H9 (cell line): ENCODE measurements around the gene GPLD1. TPM values are rescaled to one million over a fixed set of nuclear protein-coding genes. Genes with fewer than 3 reads are reported as not detected.

ENCODE experiments used
- DNase-seq: peaks from one replicate; pipeline ENCODE4 v3.0.0-alpha.2; 2017
- H2AFZ ChIP-seq: one replicate; pipeline ENCODE4 v1.6.1; 2013; ENCODE audit warnings: mild to moderate bottlenecking, low read length, control low read depth, moderate library complexity
- H2AK5ac ChIP-seq: 2 replicates; pipeline ENCODE4 v1.6.1; 2013; ENCODE audit warnings: low read length, control low read depth, mixed read lengths; ENCODE audit not compliant: insufficient read length
- H2BK120ac ChIP-seq: one replicate; pipeline ENCODE4 v1.6.1; 2013; ENCODE audit warnings: low read depth, mild to moderate bottlenecking, low read length, control low read depth, inconsistent platforms; ENCODE audit not compliant: poor library complexity, severe bottlenecking
- H2BK12ac ChIP-seq: 2 replicates; pipeline ENCODE4 v1.6.1; 2013; ENCODE audit warnings: low read length, control low read depth, mixed read lengths, low read depth; ENCODE audit not compliant: insufficient read length
- H2BK15ac ChIP-seq: 2 replicates; pipeline ENCODE4 v1.6.1; 2013; ENCODE audit warnings: low read depth, low read length, control low read depth
- H2BK20ac ChIP-seq: one replicate; pipeline ENCODE4 v1.6.1; 2013; ENCODE audit warnings: low read depth, mild to moderate bottlenecking, low read length, control low read depth, inconsistent platforms; ENCODE audit not compliant: poor library complexity, severe bottlenecking
- H2BK5ac ChIP-seq: 2 replicates; pipeline ENCODE4 v1.6.1; 2013; ENCODE audit warnings: low read length, control low read depth, mixed read lengths; ENCODE audit not compliant: insufficient read length
- H3K14ac ChIP-seq: 2 replicates; pipeline ENCODE4 v1.6.1; 2013; ENCODE audit warnings: low read length, control low read depth; ENCODE audit not compliant: insufficient read depth
- H3K18ac ChIP-seq: 2 replicates; pipeline ENCODE4 v1.6.1; 2013; ENCODE audit warnings: low read depth, mild to moderate bottlenecking, mixed read lengths, low read length, control low read depth; ENCODE audit not compliant: insufficient read length
- H3K23ac ChIP-seq: 2 replicates; pipeline ENCODE4 v1.6.1; 2013; ENCODE audit warnings: low read length, control low read depth, mixed read lengths, low read depth; ENCODE audit not compliant: insufficient read length
- H3K23me2 ChIP-seq: 2 replicates; pipeline ENCODE4 v1.6.1; 2013; ENCODE audit warnings: low read depth, mild to moderate bottlenecking, mixed read lengths, low read length, control low read depth; ENCODE audit not compliant: insufficient read length, poor library complexity, severe bottlenecking
- H3K27ac ChIP-seq: 2 replicates; pipeline ENCODE4 v1.5.1; 2013; ENCODE audit warnings: low read length, control low read depth, mixed read lengths, low read depth; ENCODE audit not compliant: insufficient read length
- H3K27me3 ChIP-seq: 2 replicates; pipeline ENCODE4 v1.6.1; 2013; ENCODE audit warnings: low read length, control low read depth, inconsistent platforms; ENCODE audit not compliant: insufficient read depth
- H3K4ac ChIP-seq: 2 replicates; pipeline ENCODE4 v1.6.1; 2013; ENCODE audit warnings: low read depth, mild to moderate bottlenecking, control low read depth, inconsistent platforms, low read length, moderate library complexity
- H3K4me1 ChIP-seq: 2 replicates; pipeline ENCODE4 v1.6.1; 2013; ENCODE audit warnings: low read length, control low read depth, inconsistent platforms; ENCODE audit not compliant: insufficient read depth
- H3K4me2 ChIP-seq: 2 replicates; pipeline ENCODE4 v1.6.1; 2013; ENCODE audit warnings: low read length, control low read depth, mixed read lengths; ENCODE audit not compliant: insufficient read length, insufficient read depth
- H3K56ac ChIP-seq: 2 replicates; pipeline ENCODE4 v1.6.1; 2013; ENCODE audit warnings: low read depth, mild to moderate bottlenecking, mixed read lengths, low read length, control low read depth; ENCODE audit not compliant: insufficient read length
- H3K79me1 ChIP-seq: 2 replicates; pipeline ENCODE4 v1.6.1; 2013; ENCODE audit warnings: low read depth, mild to moderate bottlenecking, moderate library complexity, low read length, control low read depth, inconsistent platforms; ENCODE audit not compliant: insufficient read depth, poor library complexity, severe bottlenecking
- H3K79me2 ChIP-seq: 2 replicates; pipeline ENCODE4 v1.6.1; 2013; ENCODE audit warnings: low read length, control low read depth, inconsistent platforms; ENCODE audit not compliant: insufficient read depth
- H3K9ac ChIP-seq: 2 replicates; pipeline ENCODE4 v1.6.1; 2013; ENCODE audit warnings: low read length, control low read depth, mixed read lengths; ENCODE audit not compliant: insufficient read length; ENCODE audit errors: extremely low read depth
- H3K9me3 ChIP-seq: one replicate; pipeline ENCODE4 v1.6.1; 2013; ENCODE audit warnings: low read depth, low read length, inconsistent platforms; ENCODE audit not compliant: control insufficient read depth
- H3T11ph ChIP-seq: one replicate; pipeline ENCODE4 v1.6.1; 2013; ENCODE audit warnings: mild to moderate bottlenecking, low read length, control low read depth, inconsistent platforms
- H4K20me1 ChIP-seq: one replicate; pipeline ENCODE4 v1.6.1; 2013; ENCODE audit not compliant: control insufficient read depth, insufficient read length, insufficient read depth
- H4K5ac ChIP-seq: 2 replicates; pipeline ENCODE4 v1.6.1; 2013; ENCODE audit warnings: low read depth, mild to moderate bottlenecking, mixed read lengths, low read length, control low read depth; ENCODE audit not compliant: insufficient read length
- H4K8ac ChIP-seq: replicated peaks from 2 replicates; pipeline ENCODE4 v1.6.1; 2013; ENCODE audit warnings: low read length, control low read depth, mixed read lengths, low read depth; ENCODE audit not compliant: insufficient read length
- H4K91ac ChIP-seq: 2 replicates; pipeline ENCODE4 v1.6.1; 2013; ENCODE audit warnings: low read depth, mild to moderate bottlenecking, moderate library complexity, mixed read lengths, low read length, control low read depth; ENCODE audit not compliant: insufficient read length
- H3K27ac Mint-ChIP-seq, 3 experiments: 2 replicates in 2 of 3; 3 replicates in 1 of 3; pipeline ENCODE4 v1.8.0; 2020 to 2021; ENCODE audit warnings: mixed read lengths in 3 of 3, mild to moderate bottlenecking in 1 of 3, moderate library complexity in 1 of 3
- H3K27me3 Mint-ChIP-seq: 2 replicates; pipeline ENCODE4 v1.8.0; 2021; ENCODE audit warnings: low read depth, mild to moderate bottlenecking, moderate library complexity, mixed read lengths
- H3K36me3 Mint-ChIP-seq, 3 experiments: 2 replicates in 2 of 3; 3 replicates in 1 of 3; pipeline ENCODE4 v1.8.0; 2020 to 2021; ENCODE audit warnings: low read depth in 3 of 3, mixed read lengths in 3 of 3; ENCODE audit not compliant: insufficient read depth in 1 of 3
- H3K4me1 Mint-ChIP-seq, 2 experiments: 2 replicates each; pipeline ENCODE4 v1.8.0; 2020; ENCODE audit warnings: mixed read lengths in 2 of 2
- H3K4me3 Mint-ChIP-seq, 2 experiments: 2 replicates in 1 of 2; 3 replicates in 1 of 2; pipeline ENCODE4 v1.8.0; 2020 to 2021; ENCODE audit warnings: mild to moderate bottlenecking in 2 of 2, mixed read lengths in 2 of 2, moderate library complexity in 1 of 2
- H3K9me3 Mint-ChIP-seq, 2 experiments: 2 replicates in 1 of 2; 3 replicates in 1 of 2; pipeline ENCODE4 v1.8.0; 2020; ENCODE audit warnings: mild to moderate bottlenecking in 2 of 2, mixed read lengths in 2 of 2, moderate library complexity in 1 of 2
- CTCF ChIP-seq: fragments of 200-600 bp; sonication (generic); conservative IDR thresholded peaks from 3 replicates; pipeline ENCODE4 v1.8.0; 2021; ENCODE audit warnings: antibody characterized with exemption, mild to moderate bottlenecking
- WGBS: extraction: QIAGEN DNeasy Blood & Tissue Kit; methylation state at CpG from one replicate; pipeline ENCODE4 v1.1.7; 2013; ENCODE audit warnings: missing lambda C conversion rate, low lambda C conversion rate, mixed read lengths; ENCODE audit not compliant: insufficient read length; ENCODE audit errors: extremely low coverage; 5-methylcytosine and 5-hydroxymethylcytosine counted together
- total RNA-seq: library from RNA; stranded (reverse); gene quantifications from 2 replicates; pipeline ENCODE4 v1.2.1, GENCODE V29; 2021

The GPLD1 gene
- total RNA-seq, 1 experiment from 2014 or later, result 8.0 TPM

GRCh38 chr6:24451581-24452388, 37.6 kb downstream of the GPLD1 start:
- Histone ChIP-seq H3K4ac (no peak overlapping the region), H3K9ac (no peak overlapping the region), H3K27ac (no peak overlapping the region), H3K27me3 (no peaks in the 10 kb centered on the region), H4K20me1 (no peaks in the 10 kb centered on the region), H4K8ac (no peak overlapping the region), H4K91ac (no peak overlapping the region), H2AK5ac (no peak overlapping the region), H3K18ac (no peak overlapping the region), H4K5ac (no peak overlapping the region), H2AFZ (no peak overlapping the region), H3T11ph (no peak overlapping the region), H3K4me1 (no peaks in the 10 kb centered on the region), H3K9me3 (no peaks in the 10 kb centered on the region), H2BK12ac (no peak overlapping the region), H2BK15ac (no peak overlapping the region), H3K23me2 (no peaks in the 10 kb centered on the region), H3K79me2 (no peaks in the 10 kb centered on the region), H2BK5ac (no peak overlapping the region), H3K23ac (no peak overlapping the region), H3K56ac (no peak overlapping the region), H3K4me2 (no peak overlapping the region), H3K79me1 (no peaks in the 10 kb centered on the region), H2BK120ac (no peak overlapping the region), H2BK20ac (no peak overlapping the region), H3K14ac (no peak overlapping the region; the same call in 1 of the 2 replicates)
- no peak for DNase-seq
- H3K4me3 Mint-ChIP-seq, result no peak overlapping the region
- H3K27me3 Mint-ChIP-seq, result no peaks in the 10 kb centered on the region
- H3K4me1 Mint-ChIP-seq, result peaks cover 3 to 4% of the 10 kb centered on the region in 2 experiments; a peak in 3 of 4 replicates
- no CpG with 5 or more reads among the region's 13 CpGs for WGBS
- no peaks in the 10 kb centered on the region for H3K36me3 Mint-ChIP-seq
- TF ChIP-seq CTCF, result no peak
- H3K9me3 Mint-ChIP-seq, result no peaks in the 10 kb centered on the region
- no peak overlapping the region for H3K27ac Mint-ChIP-seq
